NT2/D1 (cell line): ENCODE measurements around the gene LRRC46.

Experiments used
- SUZ12 ChIP-seq: IDR thresholded peaks from 2 replicates; pipeline ENCODE4 v1.6.1; 2011; ENCODE audit not compliant: insufficient read length, insufficient read depth; ENCODE audit errors: extremely low read depth
- YY1 ChIP-seq: IDR thresholded peaks from 2 replicates; pipeline ENCODE4 v1.6.1; 2011; ENCODE audit not compliant: insufficient read length, insufficient read depth

DNA sequence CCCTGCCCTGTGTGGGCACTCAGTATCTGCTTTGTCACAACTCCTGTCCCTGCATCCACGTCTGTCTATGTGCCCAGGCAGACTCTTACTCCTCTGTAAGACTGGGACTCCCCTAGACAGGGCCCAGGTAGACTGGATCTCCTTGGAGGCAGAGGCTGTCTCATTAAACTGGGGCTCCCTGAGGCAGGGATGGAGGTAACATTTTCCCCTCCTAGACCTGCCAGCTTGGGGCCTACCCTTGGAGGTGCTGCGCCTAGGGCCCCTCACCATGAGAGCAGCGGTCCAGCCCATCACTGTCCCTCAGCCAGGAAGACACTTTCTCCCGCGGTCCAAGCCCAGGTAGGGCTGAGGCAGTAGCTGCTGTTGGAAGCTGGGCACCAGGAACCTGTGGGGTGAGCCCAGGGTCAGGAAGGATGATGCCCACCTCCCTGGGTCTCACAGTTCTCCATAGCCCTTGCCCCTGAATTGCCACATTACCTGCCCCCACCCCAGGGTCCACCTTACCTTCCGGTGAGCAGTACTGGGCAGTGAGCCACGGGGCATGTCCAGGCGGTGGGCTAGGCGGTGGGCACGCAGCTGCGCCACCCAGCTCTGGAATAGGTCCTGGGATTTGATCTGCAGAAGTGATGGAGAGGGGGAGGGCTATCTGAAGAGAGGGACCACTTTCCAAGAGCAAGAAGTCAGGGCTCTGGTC lies 13.3 kb upstream of the LRRC46 start:
- TF ChIP-seq YY1 (no peak), SUZ12 (no peak)
